Uterus (tissue), 4 donors: ENCODE results near the gene CCDC78. TPM values are rescaled to one million over a fixed set of nuclear protein-coding genes. Genes with fewer than 3 reads are reported as not detected.
"Not testable (repeated sequence)": the region's sequence is repeated elsewhere in the genome, so short reads cannot be mapped to it uniquely, and the experiment has no call there.

Experiments used
- DNase-seq, 2 donors: peaks; one replicate each; pipeline ENCODE4 v3.0.0-alpha.2; 2019 to 2020
- H3K27ac ChIP-seq, 2 donors: fragments of 200-600 bp; sonication (generic); 1 replicate in 1 of 2; 2 replicates in 1 of 2; pipeline ENCODE4 v1.5.1; 2016 to 2018
- H3K27me3 ChIP-seq, 2 donors: fragments of 200-600 bp; sonication (generic); one replicate each; pipeline ENCODE4 v1.5.1; 2018 to 2019; ENCODE audit warnings: control low read depth in 1 of 2
- H3K36me3 ChIP-seq, 2 donors: fragments of 200-600 bp; sonication (generic); one replicate each; pipeline ENCODE4 v1.5.1; 2019; ENCODE audit warnings: control low read depth in 1 of 2
- H3K4me1 ChIP-seq, 2 donors: fragments of 200-600 bp; sonication (generic); one replicate each; pipeline ENCODE4 v1.5.1; 2018 to 2019; ENCODE audit warnings: control low read depth in 1 of 2
- H3K4me3 ChIP-seq, 2 donors: fragments of 200-600 bp; sonication (generic); 1 replicate in 1 of 2; 2 replicates in 1 of 2; pipeline ENCODE4 v1.5.1; 2018 to 2019; ENCODE audit warnings: mild to moderate bottlenecking in 1 of 2
- H3K9me3 ChIP-seq, 2 donors: fragments of 200-600 bp; sonication (generic); one replicate each; pipeline ENCODE4 v1.5.1; 2019; ENCODE audit warnings: control low read depth in 1 of 2
- CTCF ChIP-seq, 4 experiments: fragments of 200-600 bp in 2 of 4; fragments of 450-650 bp in 2 of 4; sonication (generic) in 2 of 4; IDR thresholded peaks; one replicate each; pipeline ENCODE4 v1.5.1; 2016 to 2019; ENCODE audit warnings: antibody characterized with exemption in 4 of 4, mild to moderate bottlenecking in 2 of 4, moderate library complexity in 1 of 4
- POLR2A ChIP-seq, 2 donors: fragments of 450-650 bp; IDR thresholded peaks; one replicate each; pipeline ENCODE4 v1.6.1; 2016; ENCODE audit warnings: antibody characterized with exemption in 2 of 2, mild to moderate bottlenecking in 1 of 2, moderate library complexity in 1 of 2
- intact Hi-C: fragments of 100-400 bp; cut with DNase I; formaldehyde crosslinking; loops from one replicate; pipeline ENCODE4 v1.15.1; 2023; ENCODE audit warnings: low total_unique reads
- total RNA-seq, 4 donors: library from RNA; depleted of rRNA in 3 of 4; stranded (reverse); fragments of >200 nt in 3 of 4; gene quantifications; one replicate each; pipeline versions ENCODE4 v1.1.0 to v1.2.4, GENCODE V29; 2014 to 2023
- donor health status: DM: yes; HTN: yes; CAD: no.

The CCDC78 gene
- total RNA-seq, 4 donors from 2014 or later = 1.3 to 5.3 (median 2.3) TPM; not detected in 1

- intact Hi-C loops = no loop called here
- Histone ChIP-seq H3K27ac (no peak overlapping the region), H3K9me3 (no peaks in the 10 kb centered on the region), H3K4me1 (peaks cover 7 to 26% of the 10 kb centered on the region in 2 donors), H3K36me3 (no peaks in the 10 kb centered on the region), H3K4me3 (no peak overlapping the region), H3K27me3 (peaks cover 17 to 24% of the 10 kb centered on the region in 2 donors)
- TF ChIP-seq POLR2A (IDR thresholded peaks at IDR 0.05) (no peak), CTCF (IDR thresholded peaks at IDR 0.05) (no peak)
- no peak for DNase-seq
These were observed 33.7 kb downstream of the CCDC78 start for GRCh38 chr16:692356-693108.

DNA sequence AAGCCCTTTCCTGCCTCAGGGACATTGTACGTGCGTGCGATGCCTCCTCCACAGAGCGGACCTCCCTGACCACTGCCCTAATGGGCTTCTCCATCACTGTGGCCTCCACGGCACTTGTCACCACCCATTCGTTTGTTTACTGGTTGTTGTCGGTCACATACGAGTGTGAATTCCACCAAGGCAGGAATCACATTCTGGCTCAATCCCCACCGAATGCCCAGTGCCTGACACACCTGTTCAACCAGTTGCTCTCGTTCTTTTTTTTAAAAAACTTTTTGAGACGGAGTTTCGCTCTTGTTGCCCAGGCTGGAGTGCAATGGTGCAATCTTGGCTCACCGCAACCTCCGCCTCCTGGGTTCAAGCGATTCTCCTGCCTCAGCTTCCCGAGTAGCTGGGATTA lies 35.0 kb downstream of the CCDC78 start:
- DNase-seq, intact Hi-C loops: not testable (repeated sequence)
- H3K4me1 ChIP-seq = peaks cover 7 to 26% of the 10 kb centered on the region in 2 donors

DNA sequence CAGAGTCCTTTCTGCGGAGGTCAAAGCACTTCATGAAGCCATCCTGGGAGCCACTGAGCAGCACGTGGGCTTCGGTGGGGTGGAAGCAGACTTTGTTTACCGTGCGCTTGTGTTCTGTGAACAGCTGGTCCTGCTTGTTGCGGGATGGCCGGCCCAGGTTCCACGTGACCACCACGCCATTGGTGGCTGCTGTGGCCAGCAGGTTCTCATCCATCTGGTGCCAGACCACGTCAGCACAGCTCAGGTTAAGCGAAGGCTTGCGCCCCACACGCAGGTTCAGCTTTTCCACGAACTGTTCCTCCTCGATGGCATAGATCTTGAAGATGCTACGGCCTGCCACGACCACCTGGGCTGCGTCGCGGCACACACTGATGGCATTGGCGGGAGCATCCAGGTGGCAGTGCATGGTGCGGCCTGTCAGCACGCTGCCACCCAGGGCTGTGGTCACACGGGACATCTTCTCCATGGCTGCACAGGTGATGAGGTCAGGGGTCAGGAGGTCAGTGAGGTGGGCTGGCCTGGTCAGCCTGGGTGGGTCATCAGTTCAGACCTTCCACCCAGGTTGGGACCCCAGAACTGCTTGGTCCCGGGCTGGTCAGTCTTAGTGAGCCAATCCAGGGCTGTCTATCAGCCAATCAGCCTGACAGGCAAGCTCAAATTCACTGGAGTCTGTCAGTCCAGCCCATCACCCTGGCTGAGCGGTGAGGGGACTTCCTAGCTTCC lies 36.9 kb downstream of the CCDC78 start:
- intact Hi-C loops = no loop called here
- H3K36me3 ChIP-seq = no peaks in the 10 kb centered on the region
- no peak for DNase-seq
- H3K4me1 ChIP-seq = peaks cover 7 to 27% of the 10 kb centered on the region in 2 donors
- H3K27me3 ChIP-seq = peaks cover 3 to 7% of the 10 kb centered on the region in 2 donors
- H3K4me3 ChIP-seq = peak overlapping the region; percentile 84 to 89
- TF ChIP-seq POLR2A (IDR thresholded peaks at IDR 0.05) (no peak), CTCF (IDR thresholded peaks at IDR 0.05) (no peak)
- peak overlapping the region; percentile 74 to 87 for H3K27ac ChIP-seq
- no peaks in the 10 kb centered on the region for H3K9me3 ChIP-seq

More for the DNA sequence above, 35.0 kb downstream of the CCDC78 start:
- H3K27ac ChIP-seq, H3K36me3 ChIP-seq, H3K9me3 ChIP-seq, H3K4me3 ChIP-seq: not testable (repeated sequence)
- H3K27me3 ChIP-seq = peaks cover 17 to 22% of the 10 kb centered on the region in 2 donors

- H3K27ac ChIP-seq = no peak overlapping the region
- no peak for TF ChIP-seq POLR2A (IDR thresholded peaks at IDR 0.05)
- TF ChIP-seq CTCF (IDR thresholded peaks at IDR 0.05) = no peak
- no peaks in the 10 kb centered on the region for H3K27me3 ChIP-seq
- peaks cover 7 to 30% of the 10 kb centered on the region in 2 donors for H3K4me1 ChIP-seq
- no peaks in the 10 kb centered on the region for H3K36me3 ChIP-seq
- intact Hi-C loops = no loop called here
- H3K4me3 ChIP-seq = no peak overlapping the region
- no peaks in the 10 kb centered on the region for H3K9me3 ChIP-seq
- DNase-seq = no peak
These were observed 38.7 kb downstream of the CCDC78 start for GRCh38 chr16:687499-687898.

GRCh38 chr16:686459-687260 lies 39.6 kb downstream of the CCDC78 start:
- Histone ChIP-seq H3K27me3 (no peaks in the 10 kb centered on the region), H3K4me3 (no peak overlapping the region), H3K4me1 (peaks cover 7 to 35% of the 10 kb centered on the region in 2 donors), H3K9me3 (no peaks in the 10 kb centered on the region), H3K27ac (no peak overlapping the region), H3K36me3 (no peaks in the 10 kb centered on the region)
- intact Hi-C loops = no loop called here
- no peak for TF ChIP-seq CTCF (IDR thresholded peaks at IDR 0.05)
- TF ChIP-seq POLR2A (IDR thresholded peaks at IDR 0.05) = no peak
- DNase-seq = no peak
